ENCODE measurements around the gene TF.

The TF gene

GRCh38 chr3:133749427-133750258 is 3.5 kb downstream of the TF start:
- ChIA-PET CTCF (no interaction called here), POLR2A (no interaction called here)
- no peak for DNase-seq (ENCODE audit: extremely low spot score)
- TF ChIP-seq HDGF (IDR thresholded peaks at IDR 0.05; ENCODE audit: borderline replicate concordance) (no peak), FOXK2 (IDR thresholded peaks at IDR 0.05) (no peak), ZNF384 (IDR thresholded peaks at IDR 0.05) (no peak), TARDBP (IDR thresholded peaks at IDR 0.05) (no peak)

GRCh38 chr3:133750259-133750656 is 4.1 kb downstream of the TF start:
- POLR2A ChIA-PET: no interaction called here
- CTCF ChIA-PET: interaction anchor here (0.6 kb wide), 1 partner anchor 75 kb away, joined by 4 read pairs; no protein-coding TSS in a partner anchor
- no peak for DNase-seq (ENCODE audit: extremely low spot score)
- no peak for TF ChIP-seq FOXA1 (IDR thresholded peaks at IDR 0.05)
- TF ChIP-seq ELF4 (IDR thresholded peaks at IDR 0.05): no peak
- no peak for TF ChIP-seq FOXM1 (IDR thresholded peaks at IDR 0.05; ENCODE audit: borderline replicate concordance)
- no peak for TF ChIP-seq NFRKB (IDR thresholded peaks at IDR 0.05)
- no peak for TF ChIP-seq SP1 (IDR thresholded peaks at IDR 0.05)
- TF ChIP-seq TARDBP (IDR thresholded peaks at IDR 0.05): no peak
- no peak for TF ChIP-seq L3MBTL2 (conservative IDR thresholded peaks at IDR 0.05)
- TF ChIP-seq ARNT (IDR thresholded peaks at IDR 0.05): no peak

- TF ChIP-seq SUZ12 (IDR thresholded peaks at IDR 0.05) (no peak), ELF4 (IDR thresholded peaks at IDR 0.05) (no peak), FOXK2 (IDR thresholded peaks at IDR 0.05) (no peak), HDGF (IDR thresholded peaks at IDR 0.05; ENCODE audit: borderline replicate concordance) (no peak), ZNF384 (IDR thresholded peaks at IDR 0.05) (no peak), CTBP1 (IDR thresholded peaks at IDR 0.05; ENCODE audit: borderline replicate concordance) (no peak), LEF1 (IDR thresholded peaks at IDR 0.05; ENCODE audit: borderline replicate concordance) (no peak)
- TF ChIP-seq, protein P1, sequence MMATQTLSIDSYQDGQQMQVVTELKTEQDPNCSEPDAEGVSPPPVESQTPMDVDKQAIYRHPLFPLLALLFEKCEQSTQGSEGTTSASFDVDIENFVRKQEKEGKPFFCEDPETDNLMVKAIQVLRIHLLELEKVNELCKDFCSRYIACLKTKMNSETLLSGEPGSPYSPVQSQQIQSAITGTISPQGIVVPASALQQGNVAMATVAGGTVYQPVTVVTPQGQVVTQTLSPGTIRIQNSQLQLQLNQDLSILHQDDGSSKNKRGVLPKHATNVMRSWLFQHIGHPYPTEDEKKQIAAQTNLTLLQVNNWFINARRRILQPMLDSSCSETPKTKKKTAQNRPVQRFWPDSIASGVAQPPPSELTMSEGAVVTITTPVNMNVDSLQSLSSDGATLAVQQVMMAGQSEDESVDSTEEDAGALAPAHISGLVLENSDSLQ (IDR thresholded peaks at IDR 0.05): no peak
- no peak for DNase-seq (ENCODE audit: extremely low spot score)
- CTCF ChIA-PET: no interaction called here
- POLR2A ChIA-PET: no interaction called here
These were observed 7.0 kb downstream of the TF start for GRCh38 chr3:133753107-133753778.

- TF ChIP-seq FOXK2 (IDR thresholded peaks at IDR 0.05) (no peak), CTBP1 (IDR thresholded peaks at IDR 0.05; ENCODE audit: borderline replicate concordance) (no peak), FOXM1 (IDR thresholded peaks at IDR 0.05; ENCODE audit: borderline replicate concordance) (no peak), HDGF (IDR thresholded peaks at IDR 0.05; ENCODE audit: borderline replicate concordance) (no peak), SUZ12 (IDR thresholded peaks at IDR 0.05) (no peak), ZNF384 (IDR thresholded peaks at IDR 0.05) (no peak), ELF4 (IDR thresholded peaks at IDR 0.05) (no peak), LEF1 (IDR thresholded peaks at IDR 0.05; ENCODE audit: borderline replicate concordance) (no peak), L3MBTL2 (conservative IDR thresholded peaks at IDR 0.05) (no peak), TARDBP (IDR thresholded peaks at IDR 0.05) (no peak), BHLHE40 (IDR thresholded peaks at IDR 0.05; ENCODE audit: borderline replicate concordance) (no peak), NFRKB (IDR thresholded peaks at IDR 0.05) (no peak)
- ChIA-PET POLR2A (no interaction called here), CTCF (no interaction called here)
- no peak for DNase-seq (ENCODE audit: extremely low spot score)
These were observed 7.6 kb downstream of the TF start for GRCh38 chr3:133753779-133754164.

DNA sequence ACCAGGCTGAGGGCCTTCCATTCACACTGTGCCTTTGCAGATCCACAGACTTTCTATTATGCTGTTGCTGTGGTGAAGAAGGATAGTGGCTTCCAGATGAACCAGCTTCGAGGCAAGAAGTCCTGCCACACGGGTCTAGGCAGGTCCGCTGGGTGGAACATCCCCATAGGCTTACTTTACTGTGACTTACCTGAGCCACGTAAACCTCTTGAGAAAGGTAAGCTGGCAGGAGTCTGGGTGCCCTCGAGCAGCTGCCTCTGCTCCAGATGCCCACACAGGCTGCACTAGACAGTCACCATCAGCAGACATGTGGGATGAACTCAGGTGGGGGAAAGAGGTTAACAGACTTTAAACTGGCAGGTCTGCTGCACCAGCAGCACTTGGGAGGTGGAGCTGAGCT is 8.3 kb downstream of the TF start:
- ChIA-PET CTCF (no interaction called here), POLR2A (no interaction called here)
- no peak for DNase-seq (ENCODE audit: extremely low spot score)
- TF ChIP-seq FOXM1 (IDR thresholded peaks at IDR 0.05; ENCODE audit: borderline replicate concordance) (no peak), SP1 (IDR thresholded peaks at IDR 0.05) (no peak), BHLHE40 (IDR thresholded peaks at IDR 0.05; ENCODE audit: borderline replicate concordance) (no peak), SUZ12 (IDR thresholded peaks at IDR 0.05) (no peak)

- no peak for TF ChIP-seq NFRKB (IDR thresholded peaks at IDR 0.05)
- no peak for TF ChIP-seq TARDBP (IDR thresholded peaks at IDR 0.05)
- no peak for TF ChIP-seq CTBP1 (IDR thresholded peaks at IDR 0.05; ENCODE audit: borderline replicate concordance)
- TF ChIP-seq LEF1 (IDR thresholded peaks at IDR 0.05; ENCODE audit: borderline replicate concordance): no peak
- no peak for TF ChIP-seq ZNF384 (IDR thresholded peaks at IDR 0.05)
- no peak for TF ChIP-seq SP1 (IDR thresholded peaks at IDR 0.05)
- no peak for TF ChIP-seq FOXM1 (IDR thresholded peaks at IDR 0.05; ENCODE audit: borderline replicate concordance)
- no peak for TF ChIP-seq L3MBTL2 (conservative IDR thresholded peaks at IDR 0.05)
- no peak for TF ChIP-seq SUZ12 (IDR thresholded peaks at IDR 0.05)
- TF ChIP-seq ARNT (IDR thresholded peaks at IDR 0.05): no peak
- TF ChIP-seq, protein P1 (IDR thresholded peaks at IDR 0.05): no peak
- TF ChIP-seq ELF4 (IDR thresholded peaks at IDR 0.05): no peak
- no peak for TF ChIP-seq BHLHE40 (IDR thresholded peaks at IDR 0.05; ENCODE audit: borderline replicate concordance)
- ChIA-PET POLR2A (no interaction called here), CTCF (no interaction called here)
- no peak for DNase-seq (ENCODE audit: extremely low spot score)
These were observed 9.0 kb downstream of the TF start for GRCh38 chr3:133754973-133755828.

Data from HEK293T (cell line).